Spleen (tissue), 7 donors: ENCODE measurements around the gene PTPRN2.

ENCODE experiments used
- POLR2A ChIP-seq, 3 donors: fragments of 450-650 bp; IDR thresholded peaks; one replicate each; pipeline ENCODE4 v1.5.1; 2017; ENCODE audit warnings: antibody characterized with exemption in 3 of 3, mild to moderate bottlenecking in 1 of 3
- POLR2AphosphoS5 ChIP-seq, 3 donors: sonication (generic); formaldehyde crosslinking; IDR thresholded peaks; one replicate each; pipeline ENCODE4 v1.5.1; 2017; ENCODE audit warnings: antibody characterized with exemption in 3 of 3
- TF ChIP-seq, protein P1 (sequence below), 11 experiments: fragments of 200-600 bp in 7 of 11; fragments of 450-650 bp in 4 of 11; sonication (generic) in 4 of 11; IDR thresholded peaks in 8 of 11; conservative IDR thresholded peaks in 3 of 11; 1 replicate in 7 of 11; 2 replicates in 4 of 11; pipeline versions ENCODE4 v1.4.0 to v1.8.0; 2016 to 2021; ENCODE audit warnings: antibody characterized with exemption in 11 of 11, inconsistent platforms in 4 of 11, mild to moderate bottlenecking in 1 of 11
- donor health status: DM: no; HTN: no; CAD: no; lungs with moderate emphysema.
- donor health status: DM: no; HTN: no; CAD: no.
- donor health status: DM: no; HTN: no; CAD: no.

- TF ChIP-seq POLR2AphosphoS5 (IDR thresholded peaks at IDR 0.05) (no peak), POLR2A (IDR thresholded peaks at IDR 0.05) (no peak)
- TF ChIP-seq, protein P1, sequence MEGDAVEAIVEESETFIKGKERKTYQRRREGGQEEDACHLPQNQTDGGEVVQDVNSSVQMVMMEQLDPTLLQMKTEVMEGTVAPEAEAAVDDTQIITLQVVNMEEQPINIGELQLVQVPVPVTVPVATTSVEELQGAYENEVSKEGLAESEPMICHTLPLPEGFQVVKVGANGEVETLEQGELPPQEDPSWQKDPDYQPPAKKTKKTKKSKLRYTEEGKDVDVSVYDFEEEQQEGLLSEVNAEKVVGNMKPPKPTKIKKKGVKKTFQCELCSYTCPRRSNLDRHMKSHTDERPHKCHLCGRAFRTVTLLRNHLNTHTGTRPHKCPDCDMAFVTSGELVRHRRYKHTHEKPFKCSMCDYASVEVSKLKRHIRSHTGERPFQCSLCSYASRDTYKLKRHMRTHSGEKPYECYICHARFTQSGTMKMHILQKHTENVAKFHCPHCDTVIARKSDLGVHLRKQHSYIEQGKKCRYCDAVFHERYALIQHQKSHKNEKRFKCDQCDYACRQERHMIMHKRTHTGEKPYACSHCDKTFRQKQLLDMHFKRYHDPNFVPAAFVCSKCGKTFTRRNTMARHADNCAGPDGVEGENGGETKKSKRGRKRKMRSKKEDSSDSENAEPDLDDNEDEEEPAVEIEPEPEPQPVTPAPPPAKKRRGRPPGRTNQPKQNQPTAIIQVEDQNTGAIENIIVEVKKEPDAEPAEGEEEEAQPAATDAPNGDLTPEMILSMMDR (IDR thresholded peaks at IDR 0.05 in 8 of 11, conservative IDR thresholded peaks at IDR 0.05 in 3 of 11): no peak
These were observed 305.1 kb downstream of the PTPRN2 start for GRCh38 chr7:158282461-158283001.
